GM12864 (cell line): ENCODE measurements around the gene IGLL5.
A peak's percentile ranks its signal among the peaks of the same experiment; 100 is the strongest.

Experiments
- DNase-seq: peaks from one replicate; pipeline ENCODE4 v3.0.0-alpha.2; 2011; ENCODE audit warnings: low read depth
- H3K4me3 ChIP-seq: 2 replicates; pipeline ENCODE4 v1.5.1; 2011; ENCODE audit warnings: mild to moderate bottlenecking, low read depth, low read length, control low read depth
- TF ChIP-seq, protein P1 (sequence below): IDR thresholded peaks from 2 replicates; pipeline ENCODE4 v1.5.1; 2011; ENCODE audit warnings: low read depth, mild to moderate bottlenecking, moderate library complexity, low read length, control low read depth, inconsistent platforms; ENCODE audit errors: missing control alignments

The IGLL5 gene

DNA sequence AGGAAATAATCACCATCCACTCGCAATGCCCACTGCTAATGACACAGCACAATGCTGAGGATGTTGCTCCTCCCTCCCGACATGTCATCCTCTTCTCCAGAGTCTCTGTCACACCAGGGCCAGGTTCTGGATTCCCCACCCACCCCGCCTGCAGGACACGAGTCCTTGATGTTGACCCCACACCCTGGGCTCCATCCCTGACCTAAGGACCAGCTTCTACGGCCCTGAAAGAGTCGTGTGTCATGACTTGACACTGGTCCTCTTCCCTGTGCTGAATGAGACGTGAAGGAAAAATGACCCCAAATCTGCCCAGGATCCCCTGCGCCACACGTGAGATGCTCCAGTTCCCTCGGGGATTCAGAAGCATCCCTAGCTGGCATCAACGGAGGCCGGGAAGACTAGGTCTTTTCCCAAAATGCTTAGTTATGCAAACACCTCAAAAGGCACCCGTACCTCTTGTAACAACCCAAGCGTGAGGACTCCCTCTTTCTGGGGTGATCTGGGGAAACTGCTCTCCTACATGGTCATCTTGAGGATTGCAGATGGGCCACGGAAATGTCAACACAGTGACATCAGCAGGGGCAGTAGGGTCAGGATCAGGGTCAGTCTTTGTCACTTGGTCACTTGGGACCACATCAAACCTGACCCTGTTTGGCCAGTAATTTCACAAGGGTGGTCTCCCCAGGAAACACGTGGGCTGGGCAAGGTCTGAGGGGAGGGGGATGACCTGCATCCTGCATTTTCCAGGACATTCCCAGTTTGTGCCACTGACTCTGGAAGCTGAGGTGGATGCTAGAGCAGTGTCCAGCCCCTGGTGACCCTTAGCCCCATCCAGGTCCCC, 42.0 kb downstream of the IGLL5 start:
- DNase-seq = no peak
- no peak overlapping the region for H3K4me3 ChIP-seq
- TF ChIP-seq, protein P1, sequence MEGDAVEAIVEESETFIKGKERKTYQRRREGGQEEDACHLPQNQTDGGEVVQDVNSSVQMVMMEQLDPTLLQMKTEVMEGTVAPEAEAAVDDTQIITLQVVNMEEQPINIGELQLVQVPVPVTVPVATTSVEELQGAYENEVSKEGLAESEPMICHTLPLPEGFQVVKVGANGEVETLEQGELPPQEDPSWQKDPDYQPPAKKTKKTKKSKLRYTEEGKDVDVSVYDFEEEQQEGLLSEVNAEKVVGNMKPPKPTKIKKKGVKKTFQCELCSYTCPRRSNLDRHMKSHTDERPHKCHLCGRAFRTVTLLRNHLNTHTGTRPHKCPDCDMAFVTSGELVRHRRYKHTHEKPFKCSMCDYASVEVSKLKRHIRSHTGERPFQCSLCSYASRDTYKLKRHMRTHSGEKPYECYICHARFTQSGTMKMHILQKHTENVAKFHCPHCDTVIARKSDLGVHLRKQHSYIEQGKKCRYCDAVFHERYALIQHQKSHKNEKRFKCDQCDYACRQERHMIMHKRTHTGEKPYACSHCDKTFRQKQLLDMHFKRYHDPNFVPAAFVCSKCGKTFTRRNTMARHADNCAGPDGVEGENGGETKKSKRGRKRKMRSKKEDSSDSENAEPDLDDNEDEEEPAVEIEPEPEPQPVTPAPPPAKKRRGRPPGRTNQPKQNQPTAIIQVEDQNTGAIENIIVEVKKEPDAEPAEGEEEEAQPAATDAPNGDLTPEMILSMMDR = no peak

DNA sequence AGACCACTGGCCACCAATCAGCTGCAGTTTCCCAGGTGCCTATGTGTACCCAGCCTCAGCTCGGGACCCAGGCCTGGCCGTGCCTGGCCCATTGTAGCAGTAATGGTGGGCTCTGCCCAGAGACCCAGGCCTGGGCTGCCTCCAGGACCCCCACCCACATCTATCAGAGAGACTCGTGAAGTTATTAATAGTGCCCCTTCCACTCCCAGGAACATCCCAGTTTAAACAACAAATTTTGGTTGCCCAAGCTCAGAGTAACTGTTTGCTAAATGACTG, 42.5 kb downstream of the IGLL5 start:
- TF ChIP-seq, protein P1 = no peak

DNA sequence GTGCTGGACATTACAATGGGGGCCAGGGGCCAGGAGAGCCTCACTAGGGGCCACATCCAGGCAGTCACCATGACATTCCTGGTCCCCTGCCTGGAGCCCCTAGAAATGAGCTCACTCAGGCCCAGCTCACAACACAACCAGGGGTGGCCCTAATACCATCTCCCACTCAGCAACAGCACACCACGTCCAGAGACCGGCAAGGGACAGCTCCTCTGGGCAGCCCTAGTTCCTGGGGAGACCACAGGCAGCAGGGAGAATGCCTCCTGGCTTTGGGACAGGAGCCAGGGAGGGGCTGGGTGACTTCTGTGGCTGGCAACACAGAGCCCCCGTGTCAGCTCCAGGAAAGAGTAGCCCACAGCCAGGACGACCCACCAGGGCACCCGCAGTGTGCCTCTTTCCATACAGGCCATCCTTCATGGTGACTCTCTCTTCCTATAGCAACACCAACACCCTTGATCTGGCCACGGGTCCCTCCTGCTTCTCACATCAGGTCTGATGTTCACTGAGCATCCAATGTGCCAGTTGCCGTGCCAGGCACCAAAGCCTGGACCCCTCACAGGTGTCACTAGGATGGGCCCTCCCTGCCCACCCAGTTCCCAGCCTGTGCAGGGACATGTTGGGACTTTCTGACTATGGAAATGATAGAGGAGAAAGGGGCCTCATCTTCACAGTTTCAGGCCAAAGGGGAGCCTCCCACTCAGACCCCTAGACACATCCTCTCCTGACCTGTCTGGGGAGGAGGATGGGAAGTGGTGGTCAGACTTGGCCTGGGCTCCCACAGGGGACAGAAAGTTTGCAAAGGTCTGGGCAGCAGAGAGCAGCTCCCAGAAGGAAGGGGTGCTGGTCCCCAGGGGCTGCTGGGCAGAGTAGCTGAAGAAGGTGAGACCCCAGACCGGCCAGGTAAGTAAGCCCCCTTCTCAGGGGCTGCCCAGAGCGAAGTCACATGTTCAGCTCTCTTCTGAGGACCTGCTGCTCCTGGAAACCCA, 43.2 kb downstream of the IGLL5 start:
- no peak overlapping the region for H3K4me3 ChIP-seq
- TF ChIP-seq, protein P1 = no peak
- no peak for DNase-seq

More for the DNA sequence above, 42.5 kb downstream of the IGLL5 start:
- H3K4me3 ChIP-seq = no peak overlapping the region
- no peak for DNase-seq

DNA sequence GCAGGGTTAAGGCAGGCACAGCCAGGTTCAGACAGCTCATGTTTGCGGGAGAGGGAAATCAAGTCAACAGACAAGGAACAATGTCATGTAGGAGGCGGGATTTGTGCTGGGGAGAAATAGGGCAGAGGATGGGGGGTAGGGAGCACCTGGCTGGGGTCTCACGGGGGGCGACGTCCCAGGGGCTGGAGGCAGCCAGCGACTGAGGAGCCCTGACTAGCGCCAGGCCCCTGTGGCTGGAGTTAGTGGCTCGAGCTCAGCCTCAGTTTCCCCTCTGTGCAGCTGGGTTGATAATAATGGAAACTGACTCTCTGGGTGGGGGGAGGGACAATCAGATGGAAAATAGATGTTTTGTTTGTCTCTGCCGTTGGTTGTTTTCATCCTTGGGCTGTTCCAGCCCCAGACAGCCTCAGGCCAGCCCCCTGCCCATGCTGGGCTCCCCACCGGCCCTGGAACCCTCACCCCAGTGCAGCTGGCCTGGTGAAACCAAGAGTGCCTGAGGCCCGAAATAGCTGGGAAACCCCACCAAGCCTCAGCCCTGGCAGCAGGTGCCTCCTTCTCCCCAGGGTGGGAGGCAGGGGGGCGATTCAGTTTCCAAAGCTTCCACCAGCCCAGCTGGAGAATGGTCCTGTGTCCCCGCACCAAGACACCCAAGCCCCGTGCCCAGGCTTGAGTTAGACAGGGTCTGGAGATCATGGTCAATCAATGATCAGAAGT, 44.1 kb downstream of the IGLL5 start:
- TF ChIP-seq, protein P1 = no peak
- no peak overlapping the region for H3K4me3 ChIP-seq
- peak; percentile 56 for DNase-seq

DNA sequence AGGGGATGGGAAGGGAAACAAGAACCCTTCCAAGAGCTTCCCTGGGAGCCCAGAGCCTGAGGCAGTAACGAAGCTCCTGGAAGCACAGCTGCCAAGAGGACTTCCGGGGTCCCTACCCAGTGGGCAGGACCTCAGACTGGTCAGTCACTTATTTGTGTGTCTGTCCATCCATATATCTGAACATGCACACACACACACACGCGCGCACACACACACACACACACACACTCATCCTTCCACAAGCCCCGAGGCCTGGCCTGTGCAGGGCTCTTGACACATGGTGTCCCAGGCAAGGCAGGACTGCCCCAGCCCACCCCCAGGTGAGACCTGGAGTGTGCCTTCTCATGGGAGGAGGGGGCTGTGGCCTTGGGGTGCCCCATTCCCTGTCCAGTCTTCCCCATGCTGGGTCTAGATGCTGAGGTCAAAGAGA, 44.9 kb downstream of the IGLL5 start:
- TF ChIP-seq, protein P1 = no peak
- H3K4me3 ChIP-seq = no peak overlapping the region
- no peak for DNase-seq

DNA sequence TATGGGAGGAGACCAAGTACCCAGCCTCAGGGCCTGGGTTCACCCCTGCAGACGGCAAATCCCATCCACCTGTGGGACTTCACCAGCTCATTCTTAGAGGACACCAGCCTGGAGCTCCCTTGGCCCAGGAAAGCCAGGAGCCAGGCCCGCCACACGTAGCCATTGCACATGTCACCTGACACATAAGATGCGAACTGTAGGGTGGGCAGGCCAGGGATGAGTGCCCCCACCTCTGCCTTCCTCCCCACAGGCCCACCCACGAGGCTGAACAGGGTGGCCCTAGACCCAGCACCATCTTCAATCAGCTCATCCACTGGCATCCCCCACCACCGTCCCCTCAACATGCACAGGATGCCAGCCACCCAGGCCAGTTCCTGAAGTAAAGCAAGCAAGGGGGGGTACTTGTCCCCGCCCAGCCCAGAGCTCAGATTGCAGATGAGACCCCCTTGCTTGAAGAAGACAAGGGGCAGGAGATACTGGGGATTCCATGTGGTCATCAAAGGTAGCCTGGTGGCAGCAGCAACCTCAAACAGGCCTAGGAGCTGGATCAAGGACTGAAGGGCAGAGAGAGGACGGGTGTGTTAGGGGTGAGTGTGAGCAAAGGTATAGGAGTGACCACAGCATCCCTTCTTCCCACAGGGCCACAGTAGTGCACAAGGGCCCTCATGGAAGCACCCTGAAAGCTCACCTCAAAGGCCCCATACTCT, 45.6 kb downstream of the IGLL5 start:
- DNase-seq = no peak
- H3K4me3 ChIP-seq = no peak overlapping the region
- TF ChIP-seq, protein P1 = no peak
